HG03442 (cell line): Measurements from ENCODE around the gene KCNQ1.

Experiments
- ATAC-seq: cut with Tn5 transposase; IDR thresholded peaks from one replicate; pipeline ENCODE4 v1.9.1; 2021; ENCODE audit warnings: mild to moderate bottlenecking, moderate library complexity; ENCODE audit not compliant: unreplicated experiment

KCNQ1 gene

GRCh38 chr11:2443406-2443805 is 1.4 kb upstream of the KCNQ1 start:
- ATAC-seq, result no peak

GRCh38 chr11:2443881-2444820 is 657 bp upstream of the KCNQ1 start, which contains the start of gene TRPM5:
TRPM5 (minus strand) TSS chr11:2444514; CDS start chr11:2423036, 21,478 bp downstream.
- ATAC-seq, result no peak

GRCh38 chr11:2445746-2446551 is 1.1 kb downstream of the KCNQ1 start:
- no peak for ATAC-seq

- no peak for ATAC-seq
Observed at GRCh38 chr11:2446590-2447252, 1.9 kb downstream of the KCNQ1 start.

DNA sequence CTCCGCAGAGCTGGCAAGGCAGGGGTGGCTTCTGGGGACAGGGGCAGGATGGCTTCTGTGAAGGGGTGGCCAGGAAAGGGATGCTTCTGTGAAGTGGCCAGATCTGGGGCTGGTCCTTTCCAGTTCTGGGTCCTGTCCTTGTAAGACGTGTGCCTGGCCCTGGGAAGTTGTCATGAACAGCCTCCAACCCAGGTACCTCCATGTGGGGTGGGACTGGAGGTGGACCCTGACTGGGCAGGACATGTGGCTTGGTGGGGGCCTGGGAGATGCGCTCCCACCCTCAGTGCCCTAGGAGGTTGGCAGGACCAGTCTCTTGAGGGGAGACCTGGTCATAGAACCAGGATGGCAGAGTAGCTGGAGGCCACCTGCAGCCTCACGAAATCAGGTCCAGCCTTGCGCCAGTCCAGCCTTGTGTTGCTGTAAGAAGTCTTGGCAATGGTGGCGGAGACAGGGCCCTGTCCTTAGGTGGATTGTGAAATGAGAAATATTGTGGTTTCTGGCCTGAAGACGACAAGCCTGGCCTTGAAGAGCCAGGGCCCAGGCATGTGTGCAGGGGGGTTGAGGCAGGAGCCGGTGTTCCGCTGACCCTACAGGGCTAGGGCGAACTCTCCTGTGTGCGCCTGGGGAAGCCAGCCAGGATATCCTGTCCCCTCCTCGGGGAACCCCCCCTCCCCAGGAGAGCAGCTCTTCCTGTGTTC is 2.6 kb downstream of the KCNQ1 start:
- ATAC-seq, result no peak

DNA sequence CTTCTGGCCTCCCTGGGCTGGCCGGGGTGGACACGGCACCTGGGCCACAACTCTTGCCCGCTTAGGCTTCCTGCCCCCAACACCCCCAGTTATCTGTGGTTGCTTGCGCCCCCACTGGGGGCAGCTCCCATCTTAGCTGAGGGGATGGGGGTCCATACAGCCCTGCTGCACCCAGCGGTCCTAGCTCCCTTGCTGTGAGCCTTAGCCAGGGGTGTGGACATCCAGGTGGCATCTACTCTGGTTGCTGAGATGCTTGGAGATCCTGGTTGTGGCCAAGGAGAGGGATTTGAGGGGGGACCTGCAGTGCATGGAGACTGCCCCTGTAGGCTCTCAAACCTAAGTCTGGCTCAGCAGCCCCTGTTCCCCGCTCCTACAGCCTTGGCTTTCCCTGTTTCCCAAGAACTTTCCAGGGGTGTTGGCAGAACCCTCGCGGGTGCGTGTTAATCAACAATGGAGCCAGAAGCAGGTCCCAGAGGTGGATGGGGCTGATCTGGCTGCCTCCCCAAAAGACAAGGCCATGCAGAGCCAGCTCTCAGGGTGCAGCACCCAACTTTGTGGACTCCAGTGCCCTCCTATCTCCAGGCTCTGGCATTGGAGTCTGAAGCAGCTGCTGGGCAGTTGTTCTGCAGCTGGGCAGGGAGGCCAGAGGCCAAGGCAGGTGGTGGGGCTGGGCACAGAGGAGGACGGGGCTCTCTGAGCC is 3.3 kb downstream of the KCNQ1 start:
- no peak for ATAC-seq

DNA sequence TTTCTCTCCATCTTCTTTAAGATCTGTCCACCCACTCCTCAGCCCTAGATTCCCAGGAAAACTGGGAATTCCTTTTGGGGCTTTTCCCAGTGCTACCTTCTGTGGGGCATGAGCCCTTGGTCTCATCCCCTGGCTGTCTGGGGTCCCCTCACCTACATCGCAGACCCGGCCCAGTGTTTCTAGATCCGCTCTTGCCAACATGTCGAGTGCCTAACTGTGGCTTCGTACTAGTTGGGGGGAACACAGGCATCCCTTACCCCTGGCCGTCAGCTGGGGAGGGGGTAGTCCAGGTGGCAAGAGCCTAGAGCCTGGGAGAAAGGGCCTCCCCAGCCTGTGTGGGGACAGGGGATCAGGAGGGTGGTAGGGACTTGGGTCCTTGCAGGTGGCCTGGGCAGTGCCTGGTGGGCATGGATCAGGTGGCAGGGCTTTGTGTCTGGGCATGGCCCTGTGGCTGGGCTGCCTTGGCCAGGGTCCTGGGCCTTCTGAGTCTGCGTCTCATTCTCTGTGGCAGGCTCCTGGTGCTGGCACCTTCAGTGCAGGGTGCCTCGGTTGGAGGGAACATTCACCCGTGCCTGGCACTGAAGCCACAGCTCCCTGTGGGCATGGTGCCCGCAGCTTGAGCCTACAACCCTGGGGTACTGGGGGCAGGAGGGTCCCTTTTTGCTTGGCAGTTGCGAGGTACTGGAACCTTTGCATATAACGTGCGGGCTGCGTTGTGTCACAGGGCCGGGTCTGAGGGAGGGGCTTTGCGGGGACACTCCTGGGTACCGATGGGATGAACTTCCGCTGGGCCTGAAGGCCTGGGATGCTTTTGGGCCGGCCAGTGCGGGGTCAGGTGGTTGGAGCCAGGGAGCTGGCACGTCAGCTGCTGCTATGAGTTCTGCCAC is 4.1 kb downstream of the KCNQ1 start:
- no peak for ATAC-seq

DNA sequence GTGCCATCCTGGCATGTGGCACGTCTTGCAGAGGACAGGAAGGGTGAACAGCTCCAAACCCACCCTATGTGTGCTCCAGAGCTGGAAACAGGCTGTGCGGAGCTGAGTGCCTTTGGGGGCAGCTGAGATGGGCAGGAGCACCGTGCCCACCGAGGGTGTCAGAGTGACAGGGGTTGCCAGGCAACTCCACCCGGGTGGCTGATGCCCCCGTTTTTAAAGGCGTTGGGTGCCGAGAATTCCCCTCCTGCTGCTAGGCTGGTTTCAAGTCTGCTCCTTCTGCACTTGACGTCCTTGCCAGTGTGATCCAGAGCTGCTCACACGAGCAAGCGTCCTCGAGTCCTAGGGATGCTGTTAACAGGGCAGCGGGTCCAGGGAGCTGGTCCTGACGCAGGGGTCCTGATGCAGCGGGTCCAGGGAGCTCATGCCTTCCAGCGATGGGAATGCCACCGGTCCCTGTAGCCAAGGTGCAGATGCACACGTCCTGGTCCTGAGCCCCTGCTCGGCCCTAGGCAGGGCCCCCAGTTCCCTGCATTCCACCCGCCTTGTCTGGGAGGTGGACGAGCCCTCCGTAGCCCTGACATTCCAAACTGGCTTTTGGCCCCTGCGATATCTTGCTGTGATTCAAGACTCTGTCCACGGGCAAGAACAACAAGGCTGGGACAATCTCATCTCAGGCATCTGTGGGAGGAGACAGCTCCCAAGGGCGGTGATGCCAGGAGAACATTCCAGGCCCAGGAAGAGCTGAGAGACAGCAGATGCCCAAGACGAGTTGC is 4.9 kb downstream of the KCNQ1 start:
- ATAC-seq, result no peak

- no peak for ATAC-seq
Observed at GRCh38 chr11:2450321-2451041, 5.7 kb downstream of the KCNQ1 start.

DNA sequence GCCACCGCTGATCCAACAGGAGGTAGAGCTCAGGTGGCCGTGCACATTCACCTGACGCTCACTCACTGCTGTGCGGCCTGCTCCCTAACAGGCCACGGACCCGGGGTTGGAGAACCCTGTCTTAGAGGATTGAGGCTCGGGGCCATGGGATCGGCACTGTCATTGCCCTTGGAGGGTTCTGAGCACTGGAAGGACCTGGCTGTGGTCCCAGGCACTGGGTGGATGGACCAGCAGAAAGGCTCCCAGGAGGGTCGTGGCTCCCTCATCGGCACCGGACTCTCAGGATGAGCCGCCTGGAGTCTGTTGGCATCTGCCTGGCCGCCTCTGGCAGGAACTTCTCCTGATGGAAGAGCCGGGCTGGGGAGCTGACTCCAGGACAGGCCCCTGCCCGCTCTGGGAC is 6.5 kb downstream of the KCNQ1 start:
- no peak for ATAC-seq

DNA sequence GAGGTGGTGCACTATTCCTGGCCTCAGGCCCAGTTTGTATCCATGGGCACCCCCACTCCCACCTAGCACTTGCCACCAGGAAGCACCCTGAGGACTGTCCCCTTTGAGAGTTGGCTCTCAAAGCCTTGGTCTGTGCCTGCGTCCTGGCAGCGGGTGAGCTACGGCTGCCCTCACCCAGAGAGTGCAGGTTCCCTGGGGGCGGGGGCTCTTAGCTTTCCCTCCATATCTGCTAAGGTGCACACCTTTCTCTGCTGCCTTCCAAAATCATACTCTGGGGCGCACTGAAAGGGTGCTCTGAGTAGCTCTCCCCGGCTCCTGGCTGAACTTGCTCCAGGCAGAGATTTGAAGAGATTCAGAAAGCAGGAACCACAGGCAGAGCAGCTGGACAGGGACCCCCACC is 7.1 kb downstream of the KCNQ1 start:
- ATAC-seq, result no peak

GRCh38 chr11:2452321-2453012 is 7.7 kb downstream of the KCNQ1 start:
- no peak for ATAC-seq

DNA sequence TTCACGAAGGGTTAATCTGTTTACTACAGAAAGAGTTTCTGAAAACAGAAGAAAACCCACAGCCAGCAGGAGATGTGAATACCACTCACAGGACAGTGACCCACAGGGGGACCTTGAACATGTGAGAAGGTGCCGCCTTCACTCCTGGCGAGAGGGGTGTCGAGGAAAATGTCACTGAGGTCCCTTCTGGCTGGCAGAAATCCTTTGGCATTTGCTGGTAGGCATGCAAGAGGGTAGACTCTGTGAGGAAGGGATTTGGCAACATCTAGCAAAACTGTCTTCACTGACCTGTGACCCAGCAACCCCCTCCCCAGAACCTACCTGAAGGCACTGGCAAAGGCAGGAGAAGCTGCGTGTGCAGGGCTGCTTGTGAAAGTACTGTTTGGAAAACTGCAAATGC is 8.6 kb downstream of the KCNQ1 start:
- ATAC-seq, result no peak

GRCh38 chr11:2458321-2458720 is 13.5 kb downstream of the KCNQ1 start:
- ATAC-seq, result no peak

DNA sequence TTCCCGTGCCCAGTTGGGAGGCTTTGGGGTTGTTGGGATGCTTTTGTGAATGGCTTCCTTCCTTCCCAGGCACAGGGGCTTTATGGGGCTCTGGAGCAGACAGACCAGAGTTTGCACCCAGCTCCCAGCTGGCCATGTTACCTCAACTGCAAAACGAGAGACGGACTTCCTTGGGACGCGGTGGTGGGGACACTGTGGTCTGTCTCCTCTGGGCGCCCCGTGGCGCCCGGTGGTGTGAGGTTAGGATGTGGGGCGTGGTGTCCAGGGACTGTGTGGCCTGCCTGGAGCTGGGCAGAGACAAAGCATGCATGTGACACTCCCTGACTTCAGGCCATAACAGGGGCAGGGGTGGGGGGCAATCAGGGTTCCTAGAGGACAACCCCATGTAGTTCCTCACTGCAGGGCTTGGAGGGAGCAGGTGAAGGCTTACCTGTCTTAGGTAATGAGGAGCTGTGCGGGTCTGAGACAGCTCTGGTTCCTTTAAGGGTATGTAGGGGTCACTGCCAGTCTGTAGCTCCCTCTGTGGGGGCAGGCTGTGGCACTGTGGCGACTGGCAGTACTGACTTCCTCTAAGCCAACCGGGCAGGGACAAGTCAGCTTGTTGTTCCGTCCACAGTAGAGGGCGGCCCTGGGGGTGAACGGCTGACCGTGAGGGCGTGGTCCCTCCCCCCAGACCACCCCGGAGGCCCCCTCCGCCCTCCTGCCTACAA is 14.4 kb downstream of the KCNQ1 start:
- ATAC-seq, result no peak

DNA sequence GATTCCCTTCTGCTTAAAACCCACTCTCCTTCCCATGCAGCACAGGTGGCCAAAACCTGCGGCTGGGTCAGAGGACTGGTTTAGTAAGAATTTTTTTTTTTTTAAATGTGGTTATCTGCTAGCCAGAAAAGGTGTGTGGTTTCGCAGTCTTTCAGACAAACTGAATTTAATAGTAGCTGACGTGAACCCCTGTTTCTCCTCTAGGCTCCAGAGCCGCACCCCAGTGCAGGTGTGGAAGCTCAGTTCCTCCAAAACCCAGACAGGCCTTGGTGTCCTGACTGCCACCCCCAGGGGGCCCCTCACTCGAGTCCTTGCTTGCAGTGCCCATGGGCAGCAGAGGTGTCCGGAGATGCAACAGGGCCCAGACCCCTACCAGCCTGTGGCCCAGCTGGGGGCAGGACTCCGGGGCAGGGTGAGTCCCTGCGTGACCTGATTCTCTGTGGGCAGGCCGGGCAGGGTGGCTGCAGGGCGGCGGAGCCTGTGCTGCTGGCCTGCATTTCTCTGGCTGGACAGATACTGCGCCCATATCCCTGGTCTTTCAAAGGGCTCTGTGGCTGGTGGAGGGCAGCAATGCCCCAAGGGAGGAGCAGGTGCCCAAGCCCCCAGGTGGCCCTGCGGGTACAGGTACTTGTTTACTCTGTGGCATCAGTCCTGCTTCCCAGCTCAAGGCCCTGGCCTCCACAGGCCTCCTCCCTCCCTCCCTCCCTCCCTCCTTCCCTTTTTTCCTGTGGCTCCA is 15.2 kb downstream of the KCNQ1 start:
- ATAC-seq, result no peak
